Mucosa of descending colon (tissue), 3 donors: ENCODE measurements around the gene GLYR1. TPM values are rescaled to one million over a fixed set of nuclear protein-coding genes. Genes with fewer than 3 reads are reported as not detected.

ENCODE experiments used
- ATAC-seq: fragments of 200-7000 bp; cut with Tn5 transposase; one replicate; pipeline ENCODE4 v1.9.1; 2020; ENCODE audit warnings: mild to moderate bottlenecking, moderate library complexity
- DNase-seq, 3 donors: peaks; one replicate each; pipeline ENCODE4 v3.0.0-alpha.2; 2020
- H3K36me3 ChIP-seq: fragments of 200-600 bp; one replicate; pipeline ENCODE4 v1.8.0; 2021; ENCODE audit warnings: low read depth, mild to moderate bottlenecking
- H3K4me1 ChIP-seq: fragments of 200-600 bp; one replicate; pipeline ENCODE4 v1.8.0; 2021; ENCODE audit warnings: low read depth, mild to moderate bottlenecking
- H3K4me3 ChIP-seq: fragments of 200-600 bp; one replicate; pipeline ENCODE4 v1.8.0; 2021; ENCODE audit warnings: mild to moderate bottlenecking
- H3K9me3 ChIP-seq: fragments of 200-600 bp; one replicate; pipeline ENCODE4 v1.8.0; 2021; ENCODE audit warnings: mild to moderate bottlenecking
- intact Hi-C, 2 donors: fragments of 100-400 bp; cut with DNase I in 1 of 2; cut with micrococcal nuclease in 1 of 2; formaldehyde crosslinking; loops; one replicate each; pipeline versions ENCODE4 v1.11.0 to v1.11.1; 2022; cut with DNase I, micrococcal nuclease
- total RNA-seq, 3 donors: library from RNA; stranded (reverse); fragmentation: NEBNext Ultra II Directional in 2 of 3; extraction: Animal tissue kit (Norgen Biotek cat#: 25700) in 2 of 3; gene quantifications; one replicate each; pipeline versions ENCODE4 v1.2.1 to v1.2.4, GENCODE V29; 2021 to 2023
- TF ChIP-seq, protein P1 (sequence below): fragments of 200-600 bp; IDR thresholded peaks from one replicate; pipeline ENCODE4 v1.8.0; 2022; ENCODE audit warnings: antibody characterized with exemption, mild to moderate bottlenecking
- donor health status: DM: no; HTN: no; CAD: no; lungs with moderate emphysema.
- donor health status: DM: no; HTN: no; CAD: no.
- donor health status: DM: no; HTN: yes; CAD: no.

GLYR1 gene
- total RNA-seq, 3 donors from 2014 or later: 110 to 123 (median 111) TPM

DNA sequence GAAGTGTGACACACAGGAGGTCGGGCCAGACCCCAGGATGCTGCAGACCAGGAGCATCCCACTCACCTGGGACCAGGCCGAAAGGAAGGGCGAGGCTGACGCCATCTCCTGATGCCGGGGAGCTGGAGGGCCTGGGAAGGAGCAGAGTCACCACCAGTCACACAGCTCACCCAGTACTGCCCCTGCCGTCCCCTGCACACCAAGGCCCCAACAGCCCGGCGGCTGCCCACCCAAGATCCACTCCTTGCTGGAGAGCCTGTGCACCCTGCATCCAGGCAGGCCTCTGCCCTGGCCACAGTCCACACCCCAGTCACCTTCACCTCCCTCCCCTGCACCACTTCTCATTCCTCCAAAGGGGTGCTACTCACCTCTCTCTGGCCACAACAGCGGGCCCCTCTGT lies 84.9 kb downstream of the GLYR1 start:
- TF ChIP-seq, protein P1, sequence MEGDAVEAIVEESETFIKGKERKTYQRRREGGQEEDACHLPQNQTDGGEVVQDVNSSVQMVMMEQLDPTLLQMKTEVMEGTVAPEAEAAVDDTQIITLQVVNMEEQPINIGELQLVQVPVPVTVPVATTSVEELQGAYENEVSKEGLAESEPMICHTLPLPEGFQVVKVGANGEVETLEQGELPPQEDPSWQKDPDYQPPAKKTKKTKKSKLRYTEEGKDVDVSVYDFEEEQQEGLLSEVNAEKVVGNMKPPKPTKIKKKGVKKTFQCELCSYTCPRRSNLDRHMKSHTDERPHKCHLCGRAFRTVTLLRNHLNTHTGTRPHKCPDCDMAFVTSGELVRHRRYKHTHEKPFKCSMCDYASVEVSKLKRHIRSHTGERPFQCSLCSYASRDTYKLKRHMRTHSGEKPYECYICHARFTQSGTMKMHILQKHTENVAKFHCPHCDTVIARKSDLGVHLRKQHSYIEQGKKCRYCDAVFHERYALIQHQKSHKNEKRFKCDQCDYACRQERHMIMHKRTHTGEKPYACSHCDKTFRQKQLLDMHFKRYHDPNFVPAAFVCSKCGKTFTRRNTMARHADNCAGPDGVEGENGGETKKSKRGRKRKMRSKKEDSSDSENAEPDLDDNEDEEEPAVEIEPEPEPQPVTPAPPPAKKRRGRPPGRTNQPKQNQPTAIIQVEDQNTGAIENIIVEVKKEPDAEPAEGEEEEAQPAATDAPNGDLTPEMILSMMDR: no peak
- Histone ChIP-seq H3K4me1 (peaks cover 12% of the 10 kb centered on the region), H3K4me3 (no peak overlapping the region), H3K36me3 (peaks cover 3% of the 10 kb centered on the region), H3K9me3 (no peaks in the 10 kb centered on the region)
- no peak for ATAC-seq
- intact Hi-C loops: no loop called here
- no peak for DNase-seq

- intact Hi-C loops: no loop called here
- H3K4me1 ChIP-seq: peaks cover 4% of the 10 kb centered on the region
- no peak for ATAC-seq
- no peaks in the 10 kb centered on the region for H3K9me3 ChIP-seq
- TF ChIP-seq, protein P1: no peak
- H3K4me3 ChIP-seq: no peak overlapping the region
- no peak for DNase-seq
- H3K36me3 ChIP-seq: peaks cover 3% of the 10 kb centered on the region
Measured at GRCh38 chr16:4760221-4760910, 86.7 kb downstream of the GLYR1 start.

- Histone ChIP-seq H3K9me3 (no peaks in the 10 kb centered on the region), H3K4me3 (no peak overlapping the region), H3K36me3 (peaks cover 3% of the 10 kb centered on the region), H3K4me1 (no peaks in the 10 kb centered on the region)
- ATAC-seq (no peak), DNase-seq (no peak)
- intact Hi-C loops: no loop called here
- TF ChIP-seq, protein P1: no peak
Measured at GRCh38 chr16:4755687-4756086, 91.4 kb downstream of the GLYR1 start.

DNA sequence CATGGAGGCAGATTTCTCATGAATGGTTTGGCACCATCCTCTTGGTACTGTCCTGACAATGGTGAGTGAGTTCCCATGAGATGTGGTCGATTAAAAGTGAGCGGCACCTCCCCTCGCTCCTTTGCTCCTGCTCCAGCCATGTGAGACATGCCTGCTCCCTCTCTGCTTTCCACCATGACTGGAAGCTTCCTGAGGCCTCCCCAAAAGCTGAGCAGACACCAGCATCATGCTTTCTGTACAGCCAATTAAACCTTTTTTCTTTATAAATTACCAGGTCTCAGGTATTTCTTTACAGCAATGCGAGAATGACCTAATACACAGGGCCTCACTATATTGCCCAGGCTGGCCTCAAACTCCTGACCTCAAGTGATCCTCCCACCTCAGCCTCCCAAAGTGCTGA lies 92.2 kb downstream of the GLYR1 start:
- no peaks in the 10 kb centered on the region for H3K9me3 ChIP-seq
- intact Hi-C loops: no loop called here
- H3K4me3 ChIP-seq: no peak overlapping the region
- ATAC-seq (no peak), DNase-seq (no peak)
- no peaks in the 10 kb centered on the region for H3K4me1 ChIP-seq
- TF ChIP-seq, protein P1: no peak
- peaks cover 3% of the 10 kb centered on the region for H3K36me3 ChIP-seq

GRCh38 chr16:4753227-4753626 lies 93.9 kb downstream of the GLYR1 start:
- TF ChIP-seq, protein P1: no peak
- H3K4me1 ChIP-seq: no peaks in the 10 kb centered on the region
- intact Hi-C loops: no loop called here
- DNase-seq: no peak
- H3K4me3 ChIP-seq: no peak overlapping the region
- no peaks in the 10 kb centered on the region for H3K9me3 ChIP-seq
- H3K36me3 ChIP-seq: peaks cover 3% of the 10 kb centered on the region
- no peak for ATAC-seq

Other genes starting within 250 kb of the GLYR1 start
- 10 to 100 TPM; 21.3 to 38.8 (median 22.5) TPM for gene UBALD1, start 232.4 kb downstream of the GLYR1 start, total RNA-seq
- 10 to 100 TPM; 72.3 to 80.2 (median 77.0) TPM for gene MGRN1, start 222.5 kb downstream of the GLYR1 start, total RNA-seq
- 10 to 100 TPM; 28.3 to 47.8 (median 40.4) TPM for gene NUDT16L1, start 153.7 kb downstream of the GLYR1 start, total RNA-seq
- 10 to 100 TPM; 18.2 to 32.3 (median 21.3) TPM for gene ANKS3, start 113.0 kb downstream of the GLYR1 start, total RNA-seq
- gene DNAAF8, start 112.8 kb downstream of the GLYR1 start, total RNA-seq: 1 to 10 TPM in 1 of 3 donors, under 1 TPM in 2; 0.22 to 1.8 (median 0.98) TPM
- gene ZNF500, start 80.1 kb downstream of the GLYR1 start, total RNA-seq: 10 to 100 TPM; 11.0 to 22.9 (median 18.8) TPM
- gene SEPTIN12, start 58.9 kb downstream of the GLYR1 start, total RNA-seq: 1 to 10 TPM in 1 of 3 donors, not detected in 2; 1.1 TPM
- 100 to 1,000 TPM; 208 to 573 (median 395) TPM for gene SMIM22, start 51.9 kb downstream of the GLYR1 start, total RNA-seq
- 10 to 100 TPM; 18.5 to 40.6 (median 31.7) TPM for gene ROGDI, start 44.7 kb downstream of the GLYR1 start, total RNA-seq
- 10 to 100 TPM; 41.3 to 42.7 (median 41.6) TPM for gene UBN1, start 193 bp upstream of the GLYR1 start, total RNA-seq
- 10 to 100 TPM; 10.8 to 22.1 (median 13.9) TPM for gene PPL, start 89.9 kb upstream of the GLYR1 start, total RNA-seq
- 1 to 10 TPM; 1.3 to 1.6 (median 1.4) TPM for gene SEC14L5, start 111.0 kb upstream of the GLYR1 start, total RNA-seq
- 10 to 100 TPM; 21.5 to 34.7 (median 24.9) TPM for gene NAGPA, start 186.6 kb upstream of the GLYR1 start, total RNA-seq
- gene C16orf89, start 218.7 kb upstream of the GLYR1 start, total RNA-seq: 1 to 10 TPM; 2.5 to 5.0 (median 3.3) TPM
- gene ALG1, start 224.6 kb upstream of the GLYR1 start, total RNA-seq: 10 to 100 TPM; 17.7 to 32.2 (median 29.0) TPM